ENCODE data around the gene C5orf58. TPM values are rescaled to one million over a fixed set of nuclear protein-coding genes. Genes with fewer than 3 reads are reported as not detected.

Gene C5orf58
- total RNA-seq, 4 donors from 2014 or later: not detected

- Histone ChIP-seq H3K36me3 (no peaks in the 10 kb centered on the region), H3K9me3 (no peaks in the 10 kb centered on the region), H3K27ac (no peak overlapping the region), H3K4me3 (no peak overlapping the region), H3K27me3 (no peaks in the 10 kb centered on the region), H3K4me1 (no peaks in the 10 kb centered on the region)
- no peak for TF ChIP-seq POLR2A (IDR thresholded peaks at IDR 0.05)
- TF ChIP-seq CTCF (IDR thresholded peaks at IDR 0.05): no peak
- intact Hi-C loops (cut with DNase I; ENCODE audit: low total_unique reads): no loop called here
- DNase-seq: no peak
Observed at GRCh38 chr5:170190436-170191134, 42.2 kb upstream of the C5orf58 start.

- Histone ChIP-seq H3K27me3 (no peaks in the 10 kb centered on the region), H3K36me3 (no peaks in the 10 kb centered on the region), H3K4me3 (no peak overlapping the region), H3K27ac (no peak overlapping the region), H3K4me1 (no peaks in the 10 kb centered on the region), H3K9me3 (no peaks in the 10 kb centered on the region)
- no peak for DNase-seq
- TF ChIP-seq CTCF (IDR thresholded peaks at IDR 0.05): no peak
- no peak for TF ChIP-seq POLR2A (IDR thresholded peaks at IDR 0.05)
- intact Hi-C loops (cut with DNase I; ENCODE audit: low total_unique reads): no loop called here
Observed at GRCh38 chr5:170192829-170193228, 40.0 kb upstream of the C5orf58 start.

GRCh38 chr5:170195961-170196360 lies 36.8 kb upstream of the C5orf58 start:
- H3K9me3 ChIP-seq: no peaks in the 10 kb centered on the region
- DNase-seq: no peak
- intact Hi-C loops (cut with DNase I; ENCODE audit: low total_unique reads): no loop called here
- no peaks in the 10 kb centered on the region for H3K36me3 ChIP-seq
- no peak overlapping the region for H3K4me3 ChIP-seq
- no peaks in the 10 kb centered on the region for H3K4me1 ChIP-seq
- TF ChIP-seq CTCF (IDR thresholded peaks at IDR 0.05): no peak
- no peak for TF ChIP-seq POLR2A (IDR thresholded peaks at IDR 0.05)
- H3K27ac ChIP-seq: no peak overlapping the region
- no peaks in the 10 kb centered on the region for H3K27me3 ChIP-seq

- Histone ChIP-seq H3K36me3 (no peaks in the 10 kb centered on the region), H3K9me3 (no peaks in the 10 kb centered on the region), H3K4me1 (no peaks in the 10 kb centered on the region), H3K27me3 (no peaks in the 10 kb centered on the region), H3K27ac (no peak overlapping the region), H3K4me3 (no peak overlapping the region)
- no peak for DNase-seq
- intact Hi-C loops (cut with DNase I; ENCODE audit: low total_unique reads): no loop called here
- TF ChIP-seq CTCF (IDR thresholded peaks at IDR 0.05) (no peak), POLR2A (IDR thresholded peaks at IDR 0.05) (no peak)
Observed at GRCh38 chr5:170200876-170201275, 31.9 kb upstream of the C5orf58 start.

- H3K27ac ChIP-seq: no peak overlapping the region
- H3K27me3 ChIP-seq: no peaks in the 10 kb centered on the region
- H3K9me3 ChIP-seq: no peaks in the 10 kb centered on the region
- H3K4me3 ChIP-seq: no peak overlapping the region
- no peak for DNase-seq
- intact Hi-C loops (cut with DNase I; ENCODE audit: low total_unique reads): no loop called here
- H3K4me1 ChIP-seq: no peaks in the 10 kb centered on the region
- no peaks in the 10 kb centered on the region for H3K36me3 ChIP-seq
- TF ChIP-seq POLR2A (IDR thresholded peaks at IDR 0.05) (no peak), CTCF (IDR thresholded peaks at IDR 0.05) (no peak)
Observed at GRCh38 chr5:170201311-170201710, 31.5 kb upstream of the C5orf58 start.

Measured in uterus (tissue), 4 donors.